Fibroblast of skin of back (primary cell): ENCODE results near the gene FRG2C. TPM values are rescaled to one million over a fixed set of nuclear protein-coding genes. Genes with fewer than 3 reads are reported as not detected.
"Not testable (repeated sequence)": the region's sequence is repeated elsewhere in the genome, so short reads cannot be mapped to it uniquely, and the experiment has no call there.

Source experiments
- DNase-seq: peaks from one replicate; pipeline ENCODE4 v3.0.0-alpha.2; 2013
- polyA plus RNA-seq, 2 experiments: library from polyadenylated mRNA; unstranded; fragments of 120-200 nt; gene quantifications; one replicate each; pipeline ENCODE4 v1.2.1, GENCODE V29; 2013; ENCODE audit not compliant: insufficient read length in 2 of 2

The FRG2C gene
- polyA plus RNA-seq (2013, experiment 1 of 2; ENCODE audit: insufficient read length), result not detected
- polyA plus RNA-seq (2013, experiment 2 of 2; ENCODE audit: insufficient read length), result 0.06 TPM

- DNase-seq, result not testable (repeated sequence)
These were observed at the start of gene FRG2C for GRCh38 chr3:75664028-75664427. Gene FRG2C (plus strand): TSS chr3:75664328. CDS start chr3:75664380, 52 bp downstream.

GRCh38 chr3:75618666-75619305, 45.3 kb upstream of the FRG2C start:
- peak; percentile 46 for DNase-seq

- DNase-seq, result peak; percentile 5
These were observed 44.6 kb upstream of the FRG2C start for GRCh38 chr3:75619481-75620031.

- DNase-seq, result not testable (repeated sequence)
These were observed 42.4 kb upstream of the FRG2C start for GRCh38 chr3:75621772-75622171.

GRCh38 chr3:75623656-75624055, 40.5 kb upstream of the FRG2C start:
- DNase-seq, result not testable (repeated sequence)

- DNase-seq, result not testable (repeated sequence)
These were observed 33.1 kb upstream of the FRG2C start for GRCh38 chr3:75630887-75631535.

- DNase-seq, result no peak
These were observed 32.6 kb upstream of the FRG2C start for GRCh38 chr3:75631541-75631940.

GRCh38 chr3:75638947-75639346, 25.2 kb upstream of the FRG2C start:
- not testable (repeated sequence) for DNase-seq

- DNase-seq, result peak; percentile 85
These were observed 23.0 kb upstream of the FRG2C start for GRCh38 chr3:75641107-75641517.

GRCh38 chr3:75643031-75643800, 20.9 kb upstream of the FRG2C start:
- peak; percentile 40 for DNase-seq

- not testable (repeated sequence) for DNase-seq
These were observed 18.6 kb upstream of the FRG2C start for GRCh38 chr3:75645548-75645947.

GRCh38 chr3:75650191-75650590, 13.9 kb upstream of the FRG2C start:
- DNase-seq, result no peak

- DNase-seq, result not testable (repeated sequence)
These were observed 8.8 kb upstream of the FRG2C start for GRCh38 chr3:75655101-75655904.

- not testable (repeated sequence) for DNase-seq
These were observed 8.2 kb upstream of the FRG2C start for GRCh38 chr3:75655956-75656355.

GRCh38 chr3:75658411-75659107, 5.6 kb upstream of the FRG2C start:
- DNase-seq, result peak; percentile 17

- DNase-seq, result not testable (repeated sequence)
These were observed 5.1 kb upstream of the FRG2C start for GRCh38 chr3:75659108-75659433.

- not testable (repeated sequence) for DNase-seq
These were observed 1.5 kb downstream of the FRG2C start for GRCh38 chr3:75665626-75666025.

GRCh38 chr3:75667757-75668701, 3.9 kb downstream of the FRG2C start:
- DNase-seq, result peak; percentile 11

GRCh38 chr3:75668759-75669347, 4.7 kb downstream of the FRG2C start:
- DNase-seq, result not testable (repeated sequence)
